ENCODE results near the gene TMEM217.

- TF ChIP-seq, protein P1, sequence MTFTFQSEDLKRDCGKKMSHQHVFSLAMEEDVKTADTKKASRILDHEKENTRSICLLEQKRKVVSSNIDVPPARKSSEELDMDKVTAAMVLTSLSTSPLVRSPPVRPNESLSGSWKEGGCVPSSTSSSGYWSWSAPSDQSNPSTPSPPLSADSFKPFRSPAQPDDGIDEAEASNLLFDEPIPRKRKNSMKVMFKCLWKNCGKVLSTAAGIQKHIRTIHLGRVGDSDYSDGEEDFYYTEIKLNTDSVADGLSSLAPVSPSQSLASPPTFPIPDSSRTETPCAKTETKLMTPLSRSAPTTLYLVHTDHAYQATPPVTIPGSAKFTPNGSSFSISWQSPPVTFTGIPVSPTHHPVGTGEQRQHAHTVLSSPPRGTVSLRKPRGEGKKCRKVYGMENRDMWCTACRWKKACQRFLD (tag by site-specific recombination; IDR thresholded peaks at IDR 0.05): no peak
- no peak for TF ChIP-seq KLF10 (tag by site-specific recombination; IDR thresholded peaks at IDR 0.05)
- TF ChIP-seq, protein P2, sequence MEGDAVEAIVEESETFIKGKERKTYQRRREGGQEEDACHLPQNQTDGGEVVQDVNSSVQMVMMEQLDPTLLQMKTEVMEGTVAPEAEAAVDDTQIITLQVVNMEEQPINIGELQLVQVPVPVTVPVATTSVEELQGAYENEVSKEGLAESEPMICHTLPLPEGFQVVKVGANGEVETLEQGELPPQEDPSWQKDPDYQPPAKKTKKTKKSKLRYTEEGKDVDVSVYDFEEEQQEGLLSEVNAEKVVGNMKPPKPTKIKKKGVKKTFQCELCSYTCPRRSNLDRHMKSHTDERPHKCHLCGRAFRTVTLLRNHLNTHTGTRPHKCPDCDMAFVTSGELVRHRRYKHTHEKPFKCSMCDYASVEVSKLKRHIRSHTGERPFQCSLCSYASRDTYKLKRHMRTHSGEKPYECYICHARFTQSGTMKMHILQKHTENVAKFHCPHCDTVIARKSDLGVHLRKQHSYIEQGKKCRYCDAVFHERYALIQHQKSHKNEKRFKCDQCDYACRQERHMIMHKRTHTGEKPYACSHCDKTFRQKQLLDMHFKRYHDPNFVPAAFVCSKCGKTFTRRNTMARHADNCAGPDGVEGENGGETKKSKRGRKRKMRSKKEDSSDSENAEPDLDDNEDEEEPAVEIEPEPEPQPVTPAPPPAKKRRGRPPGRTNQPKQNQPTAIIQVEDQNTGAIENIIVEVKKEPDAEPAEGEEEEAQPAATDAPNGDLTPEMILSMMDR (tag by site-specific recombination; IDR thresholded peaks at IDR 0.05): no peak
- no peak for TF ChIP-seq PRDM1 (tag by site-specific recombination; IDR thresholded peaks at IDR 0.05)
- TF ChIP-seq ATF2 (tag by site-specific recombination; IDR thresholded peaks at IDR 0.05; ENCODE audit: low read depth): no peak
- TF ChIP-seq ZNF777 (tag by site-specific recombination; IDR thresholded peaks at IDR 0.05; ENCODE audit: borderline replicate concordance): no peak
- TF ChIP-seq ELK4 (IDR thresholded peaks at IDR 0.05; ENCODE audit: borderline replicate concordance, low read depth, low read length): no peak
- TF ChIP-seq, protein P3, sequence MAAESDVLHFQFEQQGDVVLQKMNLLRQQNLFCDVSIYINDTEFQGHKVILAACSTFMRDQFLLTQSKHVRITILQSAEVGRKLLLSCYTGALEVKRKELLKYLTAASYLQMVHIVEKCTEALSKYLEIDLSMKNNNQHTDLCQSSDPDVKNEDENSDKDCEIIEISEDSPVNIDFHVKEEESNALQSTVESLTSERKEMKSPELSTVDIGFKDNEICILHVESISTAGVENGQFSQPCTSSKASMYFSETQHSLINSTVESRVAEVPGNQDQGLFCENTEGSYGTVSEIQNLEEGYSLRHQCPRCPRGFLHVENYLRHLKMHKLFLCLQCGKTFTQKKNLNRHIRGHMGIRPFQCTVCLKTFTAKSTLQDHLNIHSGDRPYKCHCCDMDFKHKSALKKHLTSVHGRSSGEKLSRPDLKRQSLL (tag by site-specific recombination; IDR thresholded peaks at IDR 0.05): no peak
These were observed 17.4 kb upstream of the TMEM217 start for GRCh38 chr6:37275350-37275749.
